ENCODE results near the gene CREM.

Gene CREM

DNA sequence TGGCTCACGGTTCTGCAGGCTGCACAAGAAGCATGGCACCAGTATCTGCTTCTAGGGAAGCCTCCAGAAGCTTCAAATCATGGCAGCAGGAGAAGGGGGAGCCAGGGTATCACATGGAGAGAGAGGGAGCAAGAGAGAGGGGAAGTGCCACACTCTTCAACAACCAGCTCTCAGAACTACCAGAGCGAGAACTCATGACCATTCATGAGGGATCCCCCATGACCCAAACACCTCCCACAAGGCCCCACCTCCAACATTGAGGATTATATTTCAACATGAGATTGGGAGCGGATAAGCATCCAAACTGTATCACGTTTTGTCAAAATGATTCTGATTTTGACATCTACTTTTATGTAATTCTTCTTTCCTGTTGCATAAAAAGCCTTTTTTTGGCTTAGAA lies 38.5 kb downstream of the CREM start:
- Histone ChIP-seq H3K27me3 (ENCODE audit: control insufficient read depth in 1 of 2, insufficient read depth in 2 of 2, low read length in 2 of 2) (no peaks in the 10 kb centered on the region), H3K9me3 (ENCODE audit: control insufficient read depth in 1 of 2, low read length in 2 of 2) (no peaks in the 10 kb centered on the region), H3K9ac (ENCODE audit: low read depth in 1 of 2, low read length in 2 of 2) (no peak overlapping the region), H3K4me1 (ENCODE audit: control insufficient read depth in 1 of 2, insufficient read depth in 2 of 2, low read length in 2 of 2) (no peaks in the 10 kb centered on the region), H3K4me3 (ENCODE audit: low read depth in 1 of 2, low read length in 2 of 2) (no peak overlapping the region), H3K36me3 (ENCODE audit: control insufficient read depth in 1 of 2, insufficient read depth in 2 of 2, low read length in 2 of 2) (no peaks in the 10 kb centered on the region), H3K27ac (ENCODE audit: low read depth, low read length) (no peak overlapping the region)

DNA sequence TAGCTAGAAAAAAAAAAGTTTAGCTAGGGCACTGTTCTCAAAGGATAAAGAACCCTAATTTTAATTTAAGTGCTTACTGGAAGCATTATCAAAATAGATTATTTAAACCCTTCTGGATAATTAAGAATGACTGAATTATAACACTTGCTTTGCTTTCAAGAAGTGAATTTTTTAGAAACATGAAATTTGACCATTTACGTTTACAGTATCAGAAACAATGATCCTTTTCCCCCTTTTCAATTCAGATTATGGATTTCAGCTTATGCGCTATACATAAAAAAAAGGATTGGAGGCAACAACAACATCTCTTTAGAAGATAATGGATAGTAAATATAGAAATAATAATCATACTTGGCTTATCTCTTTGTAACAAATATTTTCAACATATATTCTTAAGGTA lies 39.2 kb downstream of the CREM start:
- Histone ChIP-seq H3K27ac (ENCODE audit: low read depth, low read length) (no peak overlapping the region), H3K27me3 (ENCODE audit: control insufficient read depth in 1 of 2, insufficient read depth in 2 of 2, low read length in 2 of 2) (no peaks in the 10 kb centered on the region), H3K4me1 (ENCODE audit: control insufficient read depth in 1 of 2, insufficient read depth in 2 of 2, low read length in 2 of 2) (no peaks in the 10 kb centered on the region), H3K9me3 (ENCODE audit: control insufficient read depth in 1 of 2, low read length in 2 of 2) (no peaks in the 10 kb centered on the region), H3K9ac (ENCODE audit: low read depth in 1 of 2, low read length in 2 of 2) (no peak overlapping the region), H3K36me3 (ENCODE audit: control insufficient read depth in 1 of 2, insufficient read depth in 2 of 2, low read length in 2 of 2) (no peaks in the 10 kb centered on the region), H3K4me3 (ENCODE audit: low read depth in 1 of 2, low read length in 2 of 2) (no peak overlapping the region)

DNA sequence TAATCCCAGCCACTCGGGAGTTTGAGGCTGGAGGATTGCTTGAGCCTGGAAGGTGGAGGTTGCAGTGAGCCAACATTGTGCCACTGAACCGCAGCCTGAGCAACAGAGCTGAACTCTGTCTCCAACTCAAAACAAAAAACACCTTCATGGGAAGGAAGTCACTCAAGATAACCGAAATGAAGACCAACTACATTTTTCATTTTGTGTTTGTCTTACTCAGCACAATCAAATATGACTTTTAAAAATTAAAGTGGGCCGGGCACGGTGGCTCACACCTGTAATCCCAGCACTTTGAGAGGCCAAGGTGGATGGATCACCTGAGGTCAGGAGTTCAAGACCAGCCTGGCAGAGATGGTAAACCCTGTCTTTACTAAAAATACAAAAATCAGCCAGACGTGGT lies 40.0 kb downstream of the CREM start:
- Histone ChIP-seq H3K4me3 (ENCODE audit: low read depth in 1 of 2, low read length in 2 of 2) (no peak overlapping the region), H3K4me1 (ENCODE audit: control insufficient read depth in 1 of 2, insufficient read depth in 2 of 2, low read length in 2 of 2) (no peaks in the 10 kb centered on the region), H3K9ac (ENCODE audit: low read depth in 1 of 2, low read length in 2 of 2) (no peak overlapping the region), H3K36me3 (ENCODE audit: control insufficient read depth in 1 of 2, insufficient read depth in 2 of 2, low read length in 2 of 2) (no peaks in the 10 kb centered on the region), H3K27ac (ENCODE audit: low read depth, low read length) (no peak overlapping the region), H3K9me3 (ENCODE audit: control insufficient read depth in 1 of 2, low read length in 2 of 2) (no peaks in the 10 kb centered on the region), H3K27me3 (ENCODE audit: control insufficient read depth in 1 of 2, insufficient read depth in 2 of 2, low read length in 2 of 2) (no peaks in the 10 kb centered on the region)

DNA sequence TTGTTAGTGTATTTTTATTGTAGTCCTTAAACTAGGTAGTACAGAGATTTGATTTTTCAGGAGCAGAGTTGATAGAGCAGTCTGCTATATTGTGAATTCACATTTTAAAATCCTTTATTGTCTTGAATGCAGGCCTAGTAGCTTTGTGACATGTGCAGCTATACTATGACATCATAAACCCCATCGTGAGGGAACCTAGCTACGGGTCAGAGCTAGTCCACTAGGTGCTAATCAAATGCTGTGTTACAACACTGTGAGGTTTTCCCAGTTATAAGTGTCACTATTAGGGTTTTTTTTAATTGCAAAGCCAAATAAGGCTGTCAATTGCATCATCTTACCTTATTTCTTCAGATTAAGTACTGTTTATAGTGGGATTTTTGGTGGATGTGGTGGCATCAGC lies 40.7 kb downstream of the CREM start:
- H3K27ac ChIP-seq (ENCODE audit: low read depth, low read length), result no peak overlapping the region
- no peak overlapping the region for H3K4me3 ChIP-seq (ENCODE audit: low read depth in 1 of 2, low read length in 2 of 2)
- H3K9me3 ChIP-seq (ENCODE audit: control insufficient read depth in 1 of 2, low read length in 2 of 2), result no peaks in the 10 kb centered on the region
- no peaks in the 10 kb centered on the region for H3K27me3 ChIP-seq (ENCODE audit: control insufficient read depth in 1 of 2, insufficient read depth in 2 of 2, low read length in 2 of 2)
- H3K36me3 ChIP-seq (ENCODE audit: control insufficient read depth in 1 of 2, insufficient read depth in 2 of 2, low read length in 2 of 2), result no peaks in the 10 kb centered on the region
- H3K4me1 ChIP-seq (ENCODE audit: control insufficient read depth in 1 of 2, insufficient read depth in 2 of 2, low read length in 2 of 2), result no peaks in the 10 kb centered on the region
- H3K9ac ChIP-seq (ENCODE audit: low read depth in 1 of 2, low read length in 2 of 2), result no peak overlapping the region

DNA sequence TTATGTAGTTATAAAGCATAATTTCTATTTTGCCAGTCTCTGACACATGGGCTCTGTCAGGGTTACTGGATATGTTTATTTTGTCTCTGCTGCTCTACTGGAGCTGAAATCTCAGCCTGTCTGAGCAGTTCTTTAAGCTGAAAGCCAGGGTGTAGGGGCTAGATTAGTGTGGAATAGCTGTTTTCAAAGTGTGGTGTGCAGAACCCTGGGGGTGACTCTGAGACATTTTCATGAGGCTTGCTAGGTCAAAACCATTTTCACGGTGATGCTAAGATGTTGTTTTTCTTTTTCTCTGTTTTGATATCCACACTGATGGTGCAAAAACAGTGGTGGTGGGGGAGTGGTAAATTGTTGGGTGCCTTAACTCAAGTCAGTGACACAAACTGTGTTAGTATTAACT lies 45.5 kb downstream of the CREM start:
- Histone ChIP-seq H3K27ac (ENCODE audit: low read depth, low read length) (no peak overlapping the region), H3K27me3 (ENCODE audit: control insufficient read depth in 1 of 2, insufficient read depth in 2 of 2, low read length in 2 of 2) (no peaks in the 10 kb centered on the region)

DNA sequence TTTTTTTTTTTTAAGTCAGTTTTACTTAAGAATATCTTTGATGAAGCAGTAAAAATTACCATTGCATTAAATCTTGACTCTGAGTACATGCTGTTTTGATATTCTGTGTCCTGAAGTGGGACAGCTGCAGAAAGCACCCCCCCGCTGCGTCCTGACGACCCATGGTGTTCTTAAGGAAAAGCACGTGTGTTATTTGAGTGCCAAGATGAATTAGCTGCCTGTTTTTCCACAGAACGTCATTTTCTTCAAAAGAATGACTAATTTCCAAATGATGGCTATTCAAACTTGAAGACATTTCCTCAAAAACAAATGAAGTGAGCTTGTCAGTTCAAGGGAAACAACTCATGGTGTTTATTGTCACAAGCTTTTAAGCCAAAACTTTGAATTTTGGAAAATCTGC lies 45.9 kb downstream of the CREM start:
- no peaks in the 10 kb centered on the region for H3K4me1 ChIP-seq (ENCODE audit: control insufficient read depth in 1 of 2, insufficient read depth in 2 of 2, low read length in 2 of 2)
- H3K27me3 ChIP-seq (ENCODE audit: control insufficient read depth in 1 of 2, insufficient read depth in 2 of 2, low read length in 2 of 2), result no peaks in the 10 kb centered on the region
- H3K27ac ChIP-seq (ENCODE audit: low read depth, low read length), result no peak overlapping the region
- no peak overlapping the region for H3K9ac ChIP-seq (ENCODE audit: low read depth in 1 of 2, low read length in 2 of 2)
- H3K36me3 ChIP-seq (ENCODE audit: control insufficient read depth in 1 of 2, insufficient read depth in 2 of 2, low read length in 2 of 2), result no peaks in the 10 kb centered on the region
- no peak overlapping the region for H3K4me3 ChIP-seq (ENCODE audit: low read depth in 1 of 2, low read length in 2 of 2)
- no peaks in the 10 kb centered on the region for H3K9me3 ChIP-seq (ENCODE audit: control insufficient read depth in 1 of 2, low read length in 2 of 2)

More for the DNA sequence above, 45.5 kb downstream of the CREM start:
- Histone ChIP-seq H3K9me3 (ENCODE audit: control insufficient read depth in 1 of 2, low read length in 2 of 2) (no peaks in the 10 kb centered on the region), H3K4me1 (ENCODE audit: control insufficient read depth in 1 of 2, insufficient read depth in 2 of 2, low read length in 2 of 2) (no peaks in the 10 kb centered on the region), H3K9ac (ENCODE audit: low read depth in 1 of 2, low read length in 2 of 2) (no peak overlapping the region), H3K36me3 (ENCODE audit: control insufficient read depth in 1 of 2, insufficient read depth in 2 of 2, low read length in 2 of 2) (no peaks in the 10 kb centered on the region), H3K4me3 (ENCODE audit: low read depth in 1 of 2, low read length in 2 of 2) (no peak overlapping the region)

DNA sequence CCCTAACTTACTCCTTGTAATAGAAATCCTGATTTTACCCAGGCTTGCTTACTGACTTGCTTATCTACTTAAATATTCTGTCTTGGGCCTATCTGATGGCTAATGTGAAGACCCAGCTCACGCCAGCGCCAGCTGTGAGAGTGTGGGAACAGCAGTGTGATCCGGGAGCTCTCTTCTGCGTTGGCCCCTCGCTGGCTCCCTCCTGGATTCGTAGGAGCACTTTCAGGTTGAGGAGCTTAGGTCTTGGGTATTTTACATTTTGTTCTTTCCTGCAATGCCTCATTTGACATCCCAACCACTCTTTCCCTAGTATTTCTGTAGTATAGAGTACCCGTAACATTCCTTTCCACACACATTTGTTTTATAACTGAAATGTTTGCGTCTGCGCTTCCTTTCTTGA lies 51.7 kb downstream of the CREM start:
- Histone ChIP-seq H3K9ac (ENCODE audit: low read depth in 1 of 2, low read length in 2 of 2) (no peak overlapping the region), H3K36me3 (ENCODE audit: control insufficient read depth in 1 of 2, insufficient read depth in 2 of 2, low read length in 2 of 2) (peaks cover 0 to 3% of the 10 kb centered on the region in 2 donors), H3K27ac (ENCODE audit: low read depth, low read length) (no peak overlapping the region), H3K9me3 (ENCODE audit: control insufficient read depth in 1 of 2, low read length in 2 of 2) (no peaks in the 10 kb centered on the region), H3K27me3 (ENCODE audit: control insufficient read depth in 1 of 2, insufficient read depth in 2 of 2, low read length in 2 of 2) (no peaks in the 10 kb centered on the region), H3K4me3 (ENCODE audit: low read depth in 1 of 2, low read length in 2 of 2) (no peak overlapping the region), H3K4me1 (ENCODE audit: control insufficient read depth in 1 of 2, insufficient read depth in 2 of 2, low read length in 2 of 2) (no peaks in the 10 kb centered on the region)

DNA sequence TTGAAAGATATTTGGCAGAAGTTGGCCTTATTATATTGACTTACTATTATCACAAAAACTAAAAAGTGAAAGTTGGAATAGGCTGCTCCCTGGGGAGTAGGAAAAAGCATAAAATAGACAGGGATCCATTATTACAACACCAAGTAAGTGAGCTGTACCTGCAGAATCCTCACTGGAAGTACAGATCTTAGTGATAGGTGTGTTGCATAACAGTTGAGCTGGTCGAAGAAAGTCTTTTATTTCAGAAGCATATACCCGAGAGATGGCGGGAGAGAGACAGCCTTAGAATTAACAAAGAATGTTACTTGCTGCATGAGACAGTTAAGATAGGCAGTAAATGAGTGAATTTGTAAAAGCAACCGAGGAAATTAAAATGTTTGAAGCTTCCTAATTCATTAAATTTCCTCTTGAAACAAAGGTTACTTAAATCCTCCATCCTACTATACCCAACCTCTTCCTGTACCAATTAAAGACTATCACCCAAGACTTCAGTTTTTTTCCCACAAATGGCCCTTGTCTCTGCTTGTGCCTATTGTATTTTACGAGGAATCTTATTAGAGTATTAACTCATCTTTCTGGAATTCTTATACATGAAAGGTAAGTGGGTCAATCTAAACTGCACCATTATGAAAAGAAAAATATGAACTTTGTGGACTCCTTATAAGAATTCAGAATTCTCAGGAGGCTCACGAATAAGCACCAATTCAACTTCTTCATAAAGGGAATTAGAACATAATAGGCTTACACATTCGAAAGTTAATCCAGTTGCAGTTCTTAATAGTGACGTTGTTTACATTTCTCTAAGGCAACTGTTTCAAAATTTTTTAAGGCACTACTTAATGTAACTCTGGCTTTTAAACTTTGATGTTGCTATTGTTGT lies 56.2 kb downstream of the CREM start:
- no peaks in the 10 kb centered on the region for H3K4me1 ChIP-seq (ENCODE audit: control insufficient read depth in 1 of 2, insufficient read depth in 2 of 2, low read length in 2 of 2)
- peaks cover 0 to 3% of the 10 kb centered on the region in 2 donors for H3K36me3 ChIP-seq (ENCODE audit: control insufficient read depth in 1 of 2, insufficient read depth in 2 of 2, low read length in 2 of 2)
- H3K27ac ChIP-seq (ENCODE audit: low read depth, low read length), result no peak overlapping the region
- no peaks in the 10 kb centered on the region for H3K9me3 ChIP-seq (ENCODE audit: control insufficient read depth in 1 of 2, low read length in 2 of 2)
- no peak overlapping the region for H3K4me3 ChIP-seq (ENCODE audit: low read depth in 1 of 2, low read length in 2 of 2)
- no peaks in the 10 kb centered on the region for H3K27me3 ChIP-seq (ENCODE audit: control insufficient read depth in 1 of 2, insufficient read depth in 2 of 2, low read length in 2 of 2)
- no peak overlapping the region for H3K9ac ChIP-seq (ENCODE audit: low read depth in 1 of 2, low read length in 2 of 2)

DNA sequence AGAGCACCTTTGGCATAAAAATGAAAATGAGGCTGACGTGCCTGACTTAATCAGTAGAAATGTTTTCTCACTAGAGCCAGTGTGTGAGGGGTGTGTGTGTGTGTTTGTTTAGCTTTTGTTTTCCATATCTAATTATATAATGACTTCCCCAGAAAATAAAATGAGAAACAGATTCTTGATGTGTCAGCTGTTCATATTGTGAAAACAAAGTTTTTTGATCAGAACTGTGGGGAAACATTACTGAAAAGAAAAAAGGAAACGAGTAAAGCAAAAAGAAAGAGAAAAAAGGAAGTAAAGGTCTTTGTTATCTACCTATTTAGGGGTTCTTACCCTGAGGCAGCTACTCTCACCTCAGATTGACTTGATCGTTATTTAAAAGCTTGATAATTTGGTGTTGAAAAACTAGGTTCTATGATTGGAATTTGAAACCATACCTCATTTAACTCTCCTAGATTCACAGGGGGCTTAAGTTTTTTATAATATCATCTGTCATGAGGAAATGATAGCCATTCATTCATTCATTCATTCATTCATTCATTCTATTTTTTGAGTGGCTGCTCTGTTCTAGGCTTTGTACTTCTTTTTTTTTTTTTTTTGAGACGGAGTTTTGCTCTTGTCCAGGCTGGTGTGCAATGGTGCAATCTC lies 58.0 kb downstream of the CREM start:
- Histone ChIP-seq H3K9ac (ENCODE audit: low read depth in 1 of 2, low read length in 2 of 2) (no peak overlapping the region), H3K9me3 (ENCODE audit: control insufficient read depth in 1 of 2, low read length in 2 of 2) (no peaks in the 10 kb centered on the region), H3K27me3 (ENCODE audit: control insufficient read depth in 1 of 2, insufficient read depth in 2 of 2, low read length in 2 of 2) (no peaks in the 10 kb centered on the region), H3K36me3 (ENCODE audit: control insufficient read depth in 1 of 2, insufficient read depth in 2 of 2, low read length in 2 of 2) (no peaks in the 10 kb centered on the region), H3K4me1 (ENCODE audit: control insufficient read depth in 1 of 2, insufficient read depth in 2 of 2, low read length in 2 of 2) (no peaks in the 10 kb centered on the region), H3K4me3 (ENCODE audit: low read depth in 1 of 2, low read length in 2 of 2) (no peak overlapping the region), H3K27ac (ENCODE audit: low read depth, low read length) (no peak overlapping the region)

DNA sequence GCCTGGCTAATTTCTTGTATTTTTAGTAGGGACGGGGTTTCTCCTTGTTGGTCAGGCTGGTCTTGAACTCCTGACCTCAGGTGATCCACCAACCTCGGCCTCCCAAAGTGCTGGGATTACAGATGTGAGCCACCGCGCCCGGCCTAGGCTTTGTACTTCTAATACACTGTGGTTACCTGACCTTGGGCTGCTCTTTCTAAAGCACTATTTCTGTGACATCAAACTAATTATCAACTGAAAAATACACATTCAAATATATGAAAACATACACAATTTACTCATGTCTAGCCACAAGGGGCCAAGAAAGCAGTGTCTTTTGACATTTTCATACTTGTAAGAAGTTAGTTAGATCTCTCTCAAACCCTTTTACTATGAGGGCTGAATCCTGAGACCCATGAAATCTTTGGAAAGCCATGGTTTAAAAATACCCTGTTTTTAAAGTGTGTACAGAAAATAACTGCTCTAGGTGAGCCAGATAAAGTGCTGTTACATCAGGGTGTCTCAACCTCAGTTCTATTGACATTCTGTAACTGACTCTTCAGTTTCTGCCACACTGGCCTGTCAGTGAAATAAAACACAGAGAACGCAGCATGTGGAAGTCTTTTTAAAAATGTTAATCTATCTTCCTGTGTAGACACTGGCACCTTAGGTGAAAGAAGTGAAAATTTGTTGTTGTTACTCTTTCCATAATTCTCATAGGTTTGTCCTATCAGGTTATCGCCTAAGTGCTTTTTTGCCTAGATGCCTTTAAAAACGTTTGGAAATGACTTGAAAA lies 58.8 kb downstream of the CREM start:
- no peaks in the 10 kb centered on the region for H3K36me3 ChIP-seq (ENCODE audit: control insufficient read depth in 1 of 2, insufficient read depth in 2 of 2, low read length in 2 of 2)
- no peak overlapping the region for H3K27ac ChIP-seq (ENCODE audit: low read depth, low read length)
- no peaks in the 10 kb centered on the region for H3K9me3 ChIP-seq (ENCODE audit: control insufficient read depth in 1 of 2, low read length in 2 of 2)
- H3K4me1 ChIP-seq (ENCODE audit: control insufficient read depth in 1 of 2, insufficient read depth in 2 of 2, low read length in 2 of 2), result no peaks in the 10 kb centered on the region
- H3K4me3 ChIP-seq (ENCODE audit: low read depth in 1 of 2, low read length in 2 of 2), result no peak overlapping the region
- no peaks in the 10 kb centered on the region for H3K27me3 ChIP-seq (ENCODE audit: control insufficient read depth in 1 of 2, insufficient read depth in 2 of 2, low read length in 2 of 2)
- H3K9ac ChIP-seq (ENCODE audit: low read depth in 1 of 2, low read length in 2 of 2), result no peak overlapping the region

Measured in duodenal mucosa (tissue), 2 donors.